Keratinocyte (primary cell): Measurements from ENCODE around the gene AOPEP. TPM values are rescaled to one million over a fixed set of nuclear protein-coding genes. Genes with fewer than 3 reads are reported as not detected.

Experiments
- DNase-seq: peaks from one replicate; pipeline ENCODE4 v3.0.0-alpha.2; 2011; ENCODE audit warnings: low read depth, missing footprints, low spot score
- FAIRE-seq: peaks from 2 replicates; lab custom pipeline; 2011; peaks lifted over from hg19 to GRCh38; lab: Jason Lieb, UNC
- H2AFZ ChIP-seq: 2 replicates; pipeline ENCODE4 v1.6.0; 2012; ENCODE audit warnings: low read length, control low read depth, inconsistent platforms; ENCODE audit not compliant: control insufficient read depth
- H3K27ac ChIP-seq: 2 replicates; pipeline ENCODE4 v1.5.1; 2011; ENCODE audit warnings: low read length; ENCODE audit not compliant: control insufficient read depth, insufficient read depth
- H3K27me3 ChIP-seq: 3 replicates; pipeline ENCODE4 v1.6.0; 2011; ENCODE audit warnings: low read length; ENCODE audit not compliant: control insufficient read depth, insufficient read depth; ENCODE audit errors: extremely low read depth
- H3K36me3 ChIP-seq, 2 experiments: 2 replicates in 1 of 2; 3 replicates in 1 of 2; pipeline ENCODE4 v1.5.1; 2011; ENCODE audit warnings: low read length in 2 of 2, mild to moderate bottlenecking in 1 of 2; ENCODE audit not compliant: control insufficient read depth in 2 of 2, insufficient read depth in 2 of 2; ENCODE audit errors: extremely low read depth in 1 of 2
- H3K4me1 ChIP-seq: 3 replicates; pipeline ENCODE4 v1.5.1; 2011; ENCODE audit warnings: low read length; ENCODE audit not compliant: control insufficient read depth, insufficient read depth; ENCODE audit errors: extremely low read depth
- H3K4me2 ChIP-seq: 3 replicates; pipeline ENCODE4 v1.6.0; 2011; ENCODE audit warnings: low read depth, low read length; ENCODE audit not compliant: control insufficient read depth, insufficient read depth; ENCODE audit errors: extremely low read depth
- H3K4me3 ChIP-seq, 3 experiments: fragments of 200-600 bp in 1 of 3; sonication (generic) in 1 of 3; 2 replicates in 2 of 3; 3 replicates in 1 of 3; pipeline ENCODE4 v1.5.1; 2011 to 2016; ENCODE audit warnings: low read length in 3 of 3, mild to moderate bottlenecking in 3 of 3, control low read depth in 2 of 3, inconsistent platforms in 1 of 3, low read depth in 1 of 3, mixed read lengths in 1 of 3, mixed run types in 1 of 3, moderate library complexity in 1 of 3; ENCODE audit not compliant: control insufficient read depth in 2 of 3, insufficient read depth in 2 of 3; ENCODE audit errors: extremely low read depth in 1 of 3
- H3K79me2 ChIP-seq: 2 replicates; pipeline ENCODE4 v1.6.0; 2012; ENCODE audit warnings: low read length; ENCODE audit not compliant: control insufficient read depth, insufficient read depth
- H3K9ac ChIP-seq: 3 replicates; pipeline ENCODE4 v1.6.0; 2011; ENCODE audit warnings: low read length; ENCODE audit not compliant: control insufficient read depth, insufficient read depth; ENCODE audit errors: extremely low read depth
- H3K9me1 ChIP-seq: 3 replicates; pipeline ENCODE4 v1.6.0; 2011; ENCODE audit warnings: low read length; ENCODE audit not compliant: control insufficient read depth, insufficient read depth; ENCODE audit errors: extremely low read depth
- H3K9me3 ChIP-seq: 2 replicates; pipeline ENCODE4 v1.5.1; 2012; ENCODE audit warnings: low read depth, low read length; ENCODE audit not compliant: control insufficient read depth
- H4K20me1 ChIP-seq: 3 replicates; pipeline ENCODE4 v1.6.0; 2011; ENCODE audit warnings: low read length; ENCODE audit not compliant: control insufficient read depth, insufficient read depth; ENCODE audit errors: extremely low read depth
- EZH2 ChIP-seq: IDR thresholded peaks from one replicate; pipeline ENCODE4 v1.6.1; 2012; ENCODE audit warnings: inconsistent platforms, mild to moderate bottlenecking, low read length, moderate library complexity
- dilution Hi-C: fragments of 300-500 bp; cut with MboI; formaldehyde crosslinking; loops from one replicate; pipeline ENCODE4 v1.7.0; 2020; ENCODE audit warnings: low sequenced_read_pairs; ENCODE audit not compliant: extremely low pct_ligation_motif_present
- polyA plus RNA-seq, 5 experiments: library from polyadenylated mRNA; depleted of rRNA in 3 of 5; stranded (reverse) in 3 of 5; stranded (forward) in 1 of 5; unstranded in 1 of 5; fragments of >200 nt; gene quantifications; 1 replicate in 1 of 5; 2 replicates in 3 of 5; 3 replicates in 1 of 5; pipeline versions ENCODE4 v1.2.1 to v1.2.3, GENCODE V29; 2011 to 2012; ENCODE audit warnings: missing spikeins in 2 of 5, low read depth in 1 of 5, low replicate concordance in 1 of 5
- TF ChIP-seq, protein P1 (sequence below), 3 experiments: IDR thresholded peaks in 1 of 3; conservative IDR thresholded peaks in 1 of 3; optimal IDR thresholded peaks in 1 of 3; 2 replicates in 2 of 3; 3 replicates in 1 of 3; pipeline versions ENCODE3 to v1.5.1; 2011; ENCODE audit warnings: low read length in 3 of 3, mild to moderate bottlenecking in 3 of 3, moderate library complexity in 2 of 3, control low read depth in 1 of 3, inconsistent platforms in 1 of 3; ENCODE audit not compliant: insufficient read depth in 2 of 3; ENCODE audit errors: extremely low read depth in 1 of 3

AOPEP gene
- polyA plus RNA-seq, 1 donor (not counting 4 experiments of a cell fraction or from before 2014, with no cell fraction given) = 27.0 TPM

DNA sequence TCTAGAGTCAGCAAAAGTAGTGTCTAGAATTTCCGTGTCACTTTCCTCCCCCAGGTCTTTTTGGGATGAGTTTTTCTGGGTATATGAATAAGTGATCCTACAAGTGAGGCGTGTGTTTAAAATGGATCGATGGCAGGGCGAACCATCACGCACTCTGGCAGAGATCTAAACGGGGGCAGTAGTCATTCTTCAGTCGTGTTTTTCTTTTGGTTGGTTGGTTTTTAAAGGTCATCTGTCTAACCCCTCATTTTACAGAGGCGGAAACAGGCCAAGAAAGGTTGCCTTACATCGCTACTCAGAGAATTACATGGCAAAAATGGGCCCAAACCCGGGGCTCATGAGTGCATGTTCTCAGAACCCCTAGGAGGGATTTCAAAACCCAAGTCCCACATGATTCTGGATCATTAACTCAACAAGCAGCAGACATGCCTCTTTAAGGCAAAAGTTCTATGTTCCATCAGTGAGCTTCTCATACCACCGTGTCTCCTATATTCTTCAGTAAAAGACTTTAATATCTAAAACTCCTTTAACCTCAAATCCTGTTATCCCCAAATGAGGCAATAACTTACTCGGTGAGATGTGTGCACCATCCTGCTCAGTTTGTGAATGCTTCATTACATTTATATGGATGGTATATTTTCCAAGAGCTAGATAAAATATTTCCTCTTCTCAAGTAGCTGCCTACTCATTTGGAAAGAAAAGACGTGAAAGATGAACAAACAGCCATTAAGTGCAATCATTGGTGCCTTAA lies 145.8 kb downstream of the AOPEP start:
- Histone ChIP-seq H3K9ac (no peak overlapping the region), H3K4me2 (no peak overlapping the region), H3K27ac (peak overlapping the region; percentile 87)

GRCh38 chr9:94872891-94873511 lies 146.5 kb downstream of the AOPEP start:
- Histone ChIP-seq H3K9ac (no peak overlapping the region), H3K27me3 (no peaks in the 10 kb centered on the region), H4K20me1 (no peaks in the 10 kb centered on the region), H3K27ac (no peak overlapping the region), H3K36me3 (no peaks in the 10 kb centered on the region), H3K79me2 (no peaks in the 10 kb centered on the region), H3K9me1 (no peaks in the 10 kb centered on the region), H3K4me2 (peak overlapping the region; percentile 0), H3K9me3 (no peaks in the 10 kb centered on the region), H2AFZ (no peak overlapping the region), H3K4me3 (no peak overlapping the region), H3K4me1 (peaks cover 61% of the 10 kb centered on the region)
- TF ChIP-seq EZH2 = no peak
- TF ChIP-seq, protein P1, sequence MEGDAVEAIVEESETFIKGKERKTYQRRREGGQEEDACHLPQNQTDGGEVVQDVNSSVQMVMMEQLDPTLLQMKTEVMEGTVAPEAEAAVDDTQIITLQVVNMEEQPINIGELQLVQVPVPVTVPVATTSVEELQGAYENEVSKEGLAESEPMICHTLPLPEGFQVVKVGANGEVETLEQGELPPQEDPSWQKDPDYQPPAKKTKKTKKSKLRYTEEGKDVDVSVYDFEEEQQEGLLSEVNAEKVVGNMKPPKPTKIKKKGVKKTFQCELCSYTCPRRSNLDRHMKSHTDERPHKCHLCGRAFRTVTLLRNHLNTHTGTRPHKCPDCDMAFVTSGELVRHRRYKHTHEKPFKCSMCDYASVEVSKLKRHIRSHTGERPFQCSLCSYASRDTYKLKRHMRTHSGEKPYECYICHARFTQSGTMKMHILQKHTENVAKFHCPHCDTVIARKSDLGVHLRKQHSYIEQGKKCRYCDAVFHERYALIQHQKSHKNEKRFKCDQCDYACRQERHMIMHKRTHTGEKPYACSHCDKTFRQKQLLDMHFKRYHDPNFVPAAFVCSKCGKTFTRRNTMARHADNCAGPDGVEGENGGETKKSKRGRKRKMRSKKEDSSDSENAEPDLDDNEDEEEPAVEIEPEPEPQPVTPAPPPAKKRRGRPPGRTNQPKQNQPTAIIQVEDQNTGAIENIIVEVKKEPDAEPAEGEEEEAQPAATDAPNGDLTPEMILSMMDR (optimal IDR thresholded peaks at IDR 0.05 in 1 of 3, IDR thresholded peaks at IDR 0.05 in 1 of 3, conservative IDR thresholded peaks at IDR 0.05 in 1 of 3; ENCODE audit: extremely low read depth in 1 of 3, insufficient read depth in 2 of 3, low read length in 3 of 3) = no peak
- dilution Hi-C loops = no loop called here
- FAIRE-seq (peak; percentile 20), DNase-seq (no peak)

More for the DNA sequence above, 145.8 kb downstream of the AOPEP start:
- no peak for DNase-seq
- FAIRE-seq = no peak
- Histone ChIP-seq H2AFZ (no peak overlapping the region), H4K20me1 (no peaks in the 10 kb centered on the region), H3K4me3 (no peak overlapping the region), H3K9me3 (no peaks in the 10 kb centered on the region), H3K4me1 (peaks cover 65% of the 10 kb centered on the region), H3K27me3 (no peaks in the 10 kb centered on the region), H3K36me3 (no peaks in the 10 kb centered on the region), H3K9me1 (no peaks in the 10 kb centered on the region), H3K79me2 (no peaks in the 10 kb centered on the region)
- dilution Hi-C loops = no loop called here
- TF ChIP-seq EZH2 = no peak
- TF ChIP-seq, protein P1 (optimal IDR thresholded peaks at IDR 0.05 in 1 of 3, IDR thresholded peaks at IDR 0.05 in 1 of 3, conservative IDR thresholded peaks at IDR 0.05 in 1 of 3; ENCODE audit: extremely low read depth in 1 of 3, insufficient read depth in 2 of 3, low read length in 3 of 3) = no peak
